ENCODE data around the gene SRP14.

Gene SRP14

DNA sequence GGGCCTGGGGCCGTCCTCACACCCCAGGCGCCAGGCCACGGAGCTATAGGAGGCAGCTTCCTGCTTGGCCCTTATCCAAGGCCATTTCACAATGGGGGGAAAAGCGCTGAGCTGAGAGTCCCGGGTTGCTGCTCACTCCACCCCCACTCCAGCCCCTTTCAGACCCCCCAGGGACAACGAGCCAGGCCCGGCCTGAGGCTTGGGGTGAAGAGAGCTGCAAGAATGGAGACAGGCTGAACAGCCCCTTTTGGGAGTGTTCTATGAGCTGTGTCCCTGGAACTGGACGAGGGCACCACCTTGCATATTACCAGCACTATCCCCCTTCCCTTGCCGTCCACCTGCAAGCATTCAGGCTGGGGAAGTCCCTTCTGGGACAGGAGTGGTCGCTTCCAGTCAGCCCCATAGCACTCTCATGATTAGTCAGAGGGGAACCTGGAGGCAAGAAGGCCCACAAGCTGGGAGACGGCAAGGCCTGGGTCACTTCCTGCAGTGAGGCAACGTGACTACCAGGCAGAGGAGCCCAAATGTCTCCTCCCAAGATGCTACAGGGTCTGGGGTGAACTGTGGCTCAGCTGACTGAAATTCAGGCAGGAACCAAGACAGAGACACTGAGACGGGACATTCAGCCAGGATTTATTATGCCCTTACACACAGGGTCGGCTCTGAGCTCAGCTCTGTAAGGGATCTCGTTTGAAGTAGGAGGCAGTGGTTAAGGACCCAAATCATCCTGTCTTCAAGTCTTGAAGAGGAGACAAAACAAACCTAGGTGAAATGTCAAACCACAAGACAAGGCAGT is 8.6 kb upstream of the SRP14 start:
- H3K4me3 ChIP-seq (ENCODE audit: low read depth, low read length): no peak overlapping the region
- TF ChIP-seq, protein P1, sequence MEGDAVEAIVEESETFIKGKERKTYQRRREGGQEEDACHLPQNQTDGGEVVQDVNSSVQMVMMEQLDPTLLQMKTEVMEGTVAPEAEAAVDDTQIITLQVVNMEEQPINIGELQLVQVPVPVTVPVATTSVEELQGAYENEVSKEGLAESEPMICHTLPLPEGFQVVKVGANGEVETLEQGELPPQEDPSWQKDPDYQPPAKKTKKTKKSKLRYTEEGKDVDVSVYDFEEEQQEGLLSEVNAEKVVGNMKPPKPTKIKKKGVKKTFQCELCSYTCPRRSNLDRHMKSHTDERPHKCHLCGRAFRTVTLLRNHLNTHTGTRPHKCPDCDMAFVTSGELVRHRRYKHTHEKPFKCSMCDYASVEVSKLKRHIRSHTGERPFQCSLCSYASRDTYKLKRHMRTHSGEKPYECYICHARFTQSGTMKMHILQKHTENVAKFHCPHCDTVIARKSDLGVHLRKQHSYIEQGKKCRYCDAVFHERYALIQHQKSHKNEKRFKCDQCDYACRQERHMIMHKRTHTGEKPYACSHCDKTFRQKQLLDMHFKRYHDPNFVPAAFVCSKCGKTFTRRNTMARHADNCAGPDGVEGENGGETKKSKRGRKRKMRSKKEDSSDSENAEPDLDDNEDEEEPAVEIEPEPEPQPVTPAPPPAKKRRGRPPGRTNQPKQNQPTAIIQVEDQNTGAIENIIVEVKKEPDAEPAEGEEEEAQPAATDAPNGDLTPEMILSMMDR (conservative IDR thresholded peaks at IDR 0.05; ENCODE audit: low read depth, low read length): no peak
- DNase-seq (ENCODE audit: low read depth): peak; percentile 91

DNA sequence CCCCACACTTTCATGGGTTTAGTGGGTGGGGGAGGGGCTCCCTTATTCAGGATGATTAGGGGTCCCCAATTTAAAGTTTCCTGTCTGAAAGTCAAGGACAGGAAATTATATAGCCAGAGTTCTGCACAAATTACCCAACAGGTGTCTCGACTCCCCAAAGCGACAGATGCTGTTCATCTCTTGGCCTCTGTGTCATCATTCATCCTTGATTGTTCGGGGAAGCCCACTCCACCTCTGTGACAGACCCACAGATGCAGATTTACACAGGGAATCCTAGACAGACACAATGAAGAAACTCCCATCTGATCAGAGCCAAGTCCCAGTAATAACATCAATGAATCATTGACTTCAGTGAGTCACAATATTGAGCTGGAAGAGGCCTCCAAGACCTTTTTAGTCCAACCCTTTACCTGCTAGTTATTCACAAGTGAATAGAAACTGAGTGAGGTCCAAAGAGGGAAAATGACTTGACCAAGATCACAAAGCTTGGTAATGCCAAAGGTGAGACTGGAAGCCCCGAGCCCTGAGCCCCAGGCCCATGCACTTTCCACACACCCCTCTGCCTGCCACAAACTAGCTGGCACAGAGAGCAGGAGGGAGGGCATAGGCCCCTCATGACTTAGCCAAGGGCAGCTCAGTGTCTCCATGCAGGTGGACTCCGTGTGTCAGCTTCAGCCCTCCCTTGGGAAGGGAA is 7.9 kb upstream of the SRP14 start:
- DNase-seq (ENCODE audit: low read depth): peak; percentile 75
- no peak overlapping the region for H3K4me3 ChIP-seq (ENCODE audit: low read depth, low read length)
- TF ChIP-seq, protein P1 (conservative IDR thresholded peaks at IDR 0.05; ENCODE audit: low read depth, low read length): no peak

DNA sequence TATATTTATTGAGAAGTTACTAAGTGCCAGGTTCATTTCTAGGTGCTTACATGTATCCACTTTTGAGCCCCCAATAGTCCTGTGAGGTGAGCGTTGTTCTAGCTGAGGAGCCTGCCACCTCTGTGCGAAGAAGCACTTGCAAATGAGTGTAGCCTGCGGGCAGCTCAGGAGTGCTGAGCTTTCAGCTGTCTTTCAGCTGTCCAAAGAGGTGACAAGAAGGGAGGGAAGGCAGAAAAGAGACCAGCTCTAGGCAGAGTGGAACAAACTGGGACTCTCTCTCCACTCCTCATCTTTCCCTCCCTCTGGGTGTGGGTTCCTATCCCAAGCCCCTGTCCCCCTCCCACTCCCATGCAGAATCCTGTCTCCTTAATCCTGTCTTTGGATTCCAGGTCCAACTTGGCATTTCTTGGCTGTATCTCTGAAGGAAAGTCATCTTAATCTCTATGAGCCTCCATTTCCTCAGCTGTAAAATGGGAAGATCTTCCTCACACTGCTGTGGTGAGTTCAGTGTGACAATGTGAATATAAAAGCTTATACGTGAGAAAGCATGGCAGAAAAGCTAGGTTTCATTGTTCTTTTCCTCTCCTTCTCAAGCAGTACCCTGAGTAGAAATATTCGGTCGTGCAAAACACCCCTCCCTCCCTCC is 6.7 kb upstream of the SRP14 start:
- TF ChIP-seq, protein P1 (conservative IDR thresholded peaks at IDR 0.05; ENCODE audit: low read depth, low read length): no peak
- no peak for DNase-seq (ENCODE audit: low read depth)
- H3K4me3 ChIP-seq (ENCODE audit: low read depth, low read length): no peak overlapping the region

DNA sequence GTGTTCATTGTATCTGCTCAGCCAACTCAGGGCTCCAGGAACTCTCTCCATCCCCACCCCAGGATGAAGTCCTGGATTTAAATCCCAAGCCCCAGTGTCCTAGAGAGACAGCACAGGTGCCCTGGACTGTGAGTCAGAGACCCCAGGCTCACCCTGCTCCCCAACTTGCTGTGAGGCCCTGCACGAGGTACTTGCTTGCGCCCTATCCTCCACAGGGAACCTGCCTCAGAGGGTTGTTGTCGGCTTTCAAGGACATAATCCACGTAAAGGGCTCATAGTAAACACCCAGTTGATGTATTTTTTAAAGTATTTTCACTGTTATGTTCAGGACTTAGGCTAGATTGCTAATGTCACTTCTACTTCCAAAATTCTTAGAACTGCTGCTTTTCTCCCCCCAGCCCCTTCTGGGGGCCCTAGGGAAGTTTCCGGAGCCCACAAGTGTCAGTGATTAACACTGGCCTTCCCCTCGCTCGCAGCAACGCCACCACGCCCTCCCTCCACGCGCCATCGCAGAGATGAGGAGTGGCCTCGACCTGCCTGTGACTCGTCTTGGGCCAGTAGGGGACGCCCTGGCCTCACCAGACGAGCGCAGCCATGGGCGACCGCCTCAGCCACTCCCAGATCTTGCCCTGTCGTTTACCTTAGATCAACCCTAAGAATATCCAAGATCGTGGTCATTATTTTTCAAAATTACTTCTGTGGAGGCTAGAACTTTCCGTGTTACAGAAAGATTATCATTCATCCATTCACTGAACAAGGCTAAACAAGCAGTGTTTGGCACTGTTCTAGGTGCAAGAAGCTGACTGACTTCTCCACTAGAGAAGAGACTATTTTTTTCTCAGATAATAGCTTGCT is 6.0 kb upstream of the SRP14 start:
- peak overlapping the region; percentile 42 for H3K4me3 ChIP-seq (ENCODE audit: low read depth, low read length)
- DNase-seq (ENCODE audit: low read depth): peak; percentile 85
- TF ChIP-seq, protein P1 (conservative IDR thresholded peaks at IDR 0.05; ENCODE audit: low read depth, low read length): peak; percentile 91

DNA sequence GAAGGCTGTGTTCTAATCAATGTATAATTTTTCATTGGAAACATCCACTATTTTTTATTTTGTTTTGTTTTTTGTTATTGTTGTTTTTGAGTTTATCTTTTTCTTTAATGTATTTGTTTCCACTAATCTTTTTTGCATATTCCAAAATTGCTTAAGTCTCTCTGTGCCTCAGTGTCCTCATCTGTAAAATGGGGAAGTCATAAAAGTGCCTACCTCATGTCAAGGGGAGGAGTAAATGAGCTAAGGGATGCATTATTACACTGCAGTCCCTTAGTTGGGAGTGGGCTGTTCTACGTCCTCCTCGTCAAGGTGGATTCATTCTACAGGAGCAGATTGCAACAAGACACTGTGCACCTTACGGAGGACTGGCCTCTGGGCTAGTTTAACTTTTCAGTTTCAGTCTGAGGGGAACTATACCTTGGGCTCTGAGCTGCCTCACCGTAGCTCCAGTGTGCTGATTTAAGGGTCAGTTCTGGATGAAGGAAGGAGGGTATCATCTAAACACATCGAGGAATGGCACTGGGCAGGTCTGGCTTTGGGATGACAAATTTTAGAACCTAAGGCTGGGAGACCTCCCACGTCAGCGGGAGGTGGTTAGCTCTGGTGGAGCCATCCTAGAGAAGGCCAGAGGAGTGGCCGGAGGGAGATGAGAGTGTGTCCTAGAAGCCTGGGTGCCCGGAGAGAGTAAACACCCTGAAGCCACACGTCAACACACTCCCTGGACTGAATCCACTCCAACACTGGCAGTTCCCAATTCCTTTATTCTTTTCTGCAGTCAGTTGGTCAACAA is 5.1 kb upstream of the SRP14 start:
- TF ChIP-seq, protein P1 (conservative IDR thresholded peaks at IDR 0.05; ENCODE audit: low read depth, low read length): no peak
- DNase-seq (ENCODE audit: low read depth): no peak
- H3K4me3 ChIP-seq (ENCODE audit: low read depth, low read length): no peak overlapping the region

DNA sequence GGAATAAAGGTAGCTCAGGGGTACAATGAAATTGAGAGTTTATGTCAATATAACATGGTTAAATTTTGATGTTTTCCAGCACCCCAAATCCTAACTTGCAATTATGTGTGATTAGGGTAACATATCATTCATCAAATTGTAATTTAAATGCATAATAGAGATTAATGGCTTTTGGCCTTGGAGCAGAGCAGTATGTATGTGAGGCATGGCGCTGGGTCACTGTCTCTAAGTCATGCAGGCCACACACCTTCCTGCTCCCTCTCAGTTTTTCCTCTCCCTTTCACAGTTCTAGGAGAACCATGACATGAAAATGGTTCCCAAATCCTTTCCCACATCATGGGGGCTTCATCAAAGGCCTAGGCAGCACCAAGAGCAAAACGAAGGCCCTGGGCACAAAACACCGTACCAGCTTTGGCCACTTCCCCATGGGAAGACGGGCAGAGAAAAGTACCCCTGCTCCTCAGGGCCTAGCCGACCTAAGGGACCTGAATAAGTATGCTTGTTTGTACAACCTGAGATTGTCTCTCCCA is 3.9 kb upstream of the SRP14 start:
- TF ChIP-seq, protein P1 (conservative IDR thresholded peaks at IDR 0.05; ENCODE audit: low read depth, low read length): no peak
- no peak overlapping the region for H3K4me3 ChIP-seq (ENCODE audit: low read depth, low read length)
- no peak for DNase-seq (ENCODE audit: low read depth)
